Liver (tissue), 9 donors: ENCODE measurements around the gene ULK4. TPM values are rescaled to one million over a fixed set of nuclear protein-coding genes. Genes with fewer than 3 reads are reported as not detected.

Experiments used
- DNase-seq: peaks from one replicate; pipeline ENCODE4 v3.0.0-alpha.2; 2017; ENCODE audit warnings: low spot score
- H3K27ac ChIP-seq, 2 donors: one replicate each; pipeline ENCODE4 v1.7.0; 2013; ENCODE audit warnings: inconsistent platforms in 2 of 2, low read length in 2 of 2, control low read depth in 1 of 2, low read depth in 1 of 2, mild to moderate bottlenecking in 1 of 2
- H3K27me3 ChIP-seq, 4 donors: one replicate each; pipeline versions ENCODE4 v1.6.1 to v1.7.0; 2013; ENCODE audit warnings: low read length in 3 of 4, inconsistent platforms in 1 of 4, mild to moderate bottlenecking in 1 of 4, moderate library complexity in 1 of 4; ENCODE audit not compliant: control insufficient read depth in 4 of 4, insufficient read depth in 4 of 4
- H3K36me3 ChIP-seq, 4 donors: one replicate each; pipeline versions ENCODE4 v1.6.1 to v1.7.0; 2013; ENCODE audit warnings: low read length in 3 of 4, mild to moderate bottlenecking in 3 of 4, low read depth in 1 of 4, moderate library complexity in 1 of 4; ENCODE audit not compliant: control insufficient read depth in 4 of 4, insufficient read depth in 3 of 4
- H3K4me1 ChIP-seq, 4 donors: one replicate each; pipeline versions ENCODE4 v1.6.1 to v1.7.0; 2013; ENCODE audit warnings: low read length in 3 of 4, mild to moderate bottlenecking in 3 of 4, moderate library complexity in 1 of 4; ENCODE audit not compliant: control insufficient read depth in 4 of 4, insufficient read depth in 4 of 4
- H3K4me3 ChIP-seq, 3 donors: one replicate each; pipeline versions ENCODE4 v1.6.1 to v1.7.0; 2013; ENCODE audit warnings: low read length in 3 of 3, control low read depth in 1 of 3, low read depth in 1 of 3, mild to moderate bottlenecking in 1 of 3
- H3K9ac ChIP-seq, 2 donors: one replicate each; pipeline ENCODE4 v1.7.0; 2013; ENCODE audit warnings: low read length in 2 of 2, mild to moderate bottlenecking in 2 of 2, moderate library complexity in 2 of 2, control low read depth in 1 of 2, low read depth in 1 of 2
- H3K9me3 ChIP-seq, 4 donors: one replicate each; pipeline versions ENCODE4 v1.6.1 to v1.7.0; 2013; ENCODE audit warnings: low read length in 3 of 4; ENCODE audit not compliant: control insufficient read depth in 4 of 4
- EGR1 ChIP-seq, 2 donors: IDR thresholded peaks; 2 replicates each; pipeline ENCODE4 v1.6.1; 2016 to 2018; ENCODE audit warnings: antibody characterized with exemption in 2 of 2, low read depth in 2 of 2
- FOXA1 ChIP-seq: IDR thresholded peaks from 2 replicates; pipeline ENCODE4 v1.6.1; 2016; ENCODE audit warnings: antibody characterized with exemption
- GABPA ChIP-seq, 2 donors: IDR thresholded peaks in 1 of 2; conservative IDR thresholded peaks in 1 of 2; 2 replicates each; pipeline ENCODE4 v1.6.1; 2016; ENCODE audit warnings: antibody characterized with exemption in 2 of 2, mild to moderate bottlenecking in 1 of 2, moderate library complexity in 1 of 2
- HNF4A ChIP-seq, 2 donors: conservative IDR thresholded peaks; 2 replicates each; pipeline ENCODE4 v1.6.1; 2016; ENCODE audit warnings: antibody characterized with exemption in 2 of 2, mild to moderate bottlenecking in 2 of 2
- HNF4G ChIP-seq: IDR thresholded peaks from 2 replicates; pipeline ENCODE4 v1.6.1; 2016; ENCODE audit warnings: antibody characterized with exemption
- RAD21 ChIP-seq, 2 donors: IDR thresholded peaks; 2 replicates each; pipeline ENCODE4 v1.6.1; 2016; ENCODE audit warnings: antibody characterized with exemption in 2 of 2, mild to moderate bottlenecking in 2 of 2
- TAF1 ChIP-seq: conservative IDR thresholded peaks from 2 replicates; pipeline ENCODE4 v1.6.1; 2016; ENCODE audit warnings: antibody characterized with exemption, mild to moderate bottlenecking
- YY1 ChIP-seq: IDR thresholded peaks from 2 replicates; pipeline ENCODE4 v1.6.1; 2016; ENCODE audit warnings: antibody characterized with exemption, mild to moderate bottlenecking
- WGBS: extraction: QIAGEN DNeasy Blood & Tissue Kit; methylation state at CpG from one replicate; pipeline ENCODE4 v1.1.7; 2013; 5-methylcytosine and 5-hydroxymethylcytosine counted together
- polyA plus RNA-seq, 2 donors: library from polyadenylated mRNA; stranded (reverse) in 1 of 2; unstranded in 1 of 2; fragments of 200-250 nt in 1 of 2; fragments of >200 nt in 1 of 2; fragmentation: Nextera tagmentation in 1 of 2; extraction: Ambion mirVana in 1 of 2; gene quantifications; one replicate each; pipeline versions ENCODE4 v1.2.1 to v1.2.3, GENCODE V29; 2013 to 2015
- total RNA-seq, 2 donors: library from RNA; depleted of rRNA; stranded (reverse); fragments of >200 nt; gene quantifications; one replicate each; pipeline ENCODE4 v1.2.3, GENCODE V29; 2014
- TF ChIP-seq, protein P1 (sequence below): IDR thresholded peaks from 2 replicates; pipeline ENCODE4 v1.6.1; 2016; ENCODE audit warnings: antibody characterized with exemption
- TF ChIP-seq, protein P2 (sequence below): IDR thresholded peaks from 2 replicates; pipeline ENCODE4 v1.6.1; 2016; ENCODE audit warnings: antibody characterized with exemption, mild to moderate bottlenecking
- donor health status: healthy.
- donor health status: healthy.
- donor health status: healthy.
- donor health status: healthy.
- donor health status: healthy.

Gene ULK4
- total and polyA plus RNA-seq, 4 donors, result 1.1 to 11.5 (median 3.2) TPM

DNA sequence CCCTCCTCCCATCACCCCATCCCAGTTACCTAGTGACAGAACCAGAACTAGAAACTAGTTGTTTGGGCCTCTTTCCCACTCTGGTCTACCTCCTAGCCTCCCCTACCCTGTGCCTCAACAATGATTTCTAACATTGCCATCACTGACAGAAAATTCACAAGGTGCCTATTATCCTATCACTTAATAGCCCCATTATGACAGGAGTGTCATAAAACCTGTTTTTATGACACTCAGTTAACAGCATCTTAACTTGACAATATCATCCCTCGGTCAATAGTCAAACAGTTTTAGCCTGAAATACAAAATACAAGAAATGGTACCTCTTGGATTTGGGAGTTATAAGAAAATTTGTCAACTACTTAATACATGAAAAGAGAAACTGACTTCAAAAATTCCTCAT, 46.5 kb downstream of the ULK4 start:
- WGBS, result 94% methylated on average over 1 of the region's 1 CpG
- DNase-seq, result no peak
- no peak for TF ChIP-seq EGR1 (IDR thresholded peaks at IDR 0.05; ENCODE audit: low read depth in 2 of 2)
- TF ChIP-seq HNF4G, result no peak
- TF ChIP-seq GABPA (IDR thresholded peaks at IDR 0.05 in 1 of 2, conservative IDR thresholded peaks at IDR 0.05 in 1 of 2), result no peak
- TF ChIP-seq YY1, result no peak
- no peak for TF ChIP-seq HNF4A (conservative IDR thresholded peaks at IDR 0.05)
- TF ChIP-seq, protein P1, sequence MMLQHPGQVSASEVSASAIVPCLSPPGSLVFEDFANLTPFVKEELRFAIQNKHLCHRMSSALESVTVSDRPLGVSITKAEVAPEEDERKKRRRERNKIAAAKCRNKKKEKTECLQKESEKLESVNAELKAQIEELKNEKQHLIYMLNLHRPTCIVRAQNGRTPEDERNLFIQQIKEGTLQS, result no peak
- TF ChIP-seq FOXA1, result no peak

DNA sequence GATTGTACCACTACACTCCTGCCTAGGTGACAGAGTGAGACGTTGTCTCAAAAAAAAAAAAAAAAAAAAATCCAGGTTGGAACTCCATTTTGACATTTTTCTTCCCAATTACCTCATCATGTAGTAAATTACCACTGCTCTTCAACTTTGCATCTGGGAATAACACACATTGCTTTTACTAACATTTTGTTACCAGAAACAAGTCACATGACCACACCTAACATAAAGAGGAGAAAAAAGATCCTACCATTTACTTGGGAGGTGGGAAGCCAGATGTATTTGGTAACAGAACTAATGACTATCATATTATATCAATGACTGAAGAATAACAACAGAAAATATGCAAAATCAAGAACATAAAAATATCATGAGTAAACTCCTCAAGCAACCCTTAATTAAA, 49.6 kb downstream of the ULK4 start:
- no peak for TF ChIP-seq FOXA1
- TF ChIP-seq, protein P2, sequence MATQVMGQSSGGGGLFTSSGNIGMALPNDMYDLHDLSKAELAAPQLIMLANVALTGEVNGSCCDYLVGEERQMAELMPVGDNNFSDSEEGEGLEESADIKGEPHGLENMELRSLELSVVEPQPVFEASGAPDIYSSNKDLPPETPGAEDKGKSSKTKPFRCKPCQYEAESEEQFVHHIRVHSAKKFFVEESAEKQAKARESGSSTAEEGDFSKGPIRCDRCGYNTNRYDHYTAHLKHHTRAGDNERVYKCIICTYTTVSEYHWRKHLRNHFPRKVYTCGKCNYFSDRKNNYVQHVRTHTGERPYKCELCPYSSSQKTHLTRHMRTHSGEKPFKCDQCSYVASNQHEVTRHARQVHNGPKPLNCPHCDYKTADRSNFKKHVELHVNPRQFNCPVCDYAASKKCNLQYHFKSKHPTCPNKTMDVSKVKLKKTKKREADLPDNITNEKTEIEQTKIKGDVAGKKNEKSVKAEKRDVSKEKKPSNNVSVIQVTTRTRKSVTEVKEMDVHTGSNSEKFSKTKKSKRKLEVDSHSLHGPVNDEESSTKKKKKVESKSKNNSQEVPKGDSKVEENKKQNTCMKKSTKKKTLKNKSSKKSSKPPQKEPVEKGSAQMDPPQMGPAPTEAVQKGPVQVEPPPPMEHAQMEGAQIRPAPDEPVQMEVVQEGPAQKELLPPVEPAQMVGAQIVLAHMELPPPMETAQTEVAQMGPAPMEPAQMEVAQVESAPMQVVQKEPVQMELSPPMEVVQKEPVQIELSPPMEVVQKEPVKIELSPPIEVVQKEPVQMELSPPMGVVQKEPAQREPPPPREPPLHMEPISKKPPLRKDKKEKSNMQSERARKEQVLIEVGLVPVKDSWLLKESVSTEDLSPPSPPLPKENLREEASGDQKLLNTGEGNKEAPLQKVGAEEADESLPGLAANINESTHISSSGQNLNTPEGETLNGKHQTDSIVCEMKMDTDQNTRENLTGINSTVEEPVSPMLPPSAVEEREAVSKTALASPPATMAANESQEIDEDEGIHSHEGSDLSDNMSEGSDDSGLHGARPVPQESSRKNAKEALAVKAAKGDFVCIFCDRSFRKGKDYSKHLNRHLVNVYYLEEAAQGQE, result no peak
- TF ChIP-seq, protein P1, result no peak
- no peak for TF ChIP-seq TAF1
- Histone ChIP-seq H3K4me1 (no peaks in the 10 kb centered on the region), H3K4me3 (no peak overlapping the region), H3K9me3 (no peaks in the 10 kb centered on the region), H3K9ac (no peak overlapping the region), H3K27me3 (no peaks in the 10 kb centered on the region), H3K36me3 (peaks cover 0 to 2% (median 0%) of the 10 kb centered on the region in 4 donors), H3K27ac (no peak overlapping the region)
- 94% methylated on average over 1 of the region's 1 CpG for WGBS
- DNase-seq, result no peak

More for the DNA sequence above, 46.5 kb downstream of the ULK4 start:
- Histone ChIP-seq H3K36me3 (peaks cover 0 to 2% (median under 1%) of the 10 kb centered on the region in 4 donors), H3K27me3 (no peaks in the 10 kb centered on the region), H3K27ac (no peak overlapping the region), H3K4me3 (no peak overlapping the region), H3K9me3 (no peaks in the 10 kb centered on the region), H3K9ac (no peak overlapping the region), H3K4me1 (no peaks in the 10 kb centered on the region)

DNA sequence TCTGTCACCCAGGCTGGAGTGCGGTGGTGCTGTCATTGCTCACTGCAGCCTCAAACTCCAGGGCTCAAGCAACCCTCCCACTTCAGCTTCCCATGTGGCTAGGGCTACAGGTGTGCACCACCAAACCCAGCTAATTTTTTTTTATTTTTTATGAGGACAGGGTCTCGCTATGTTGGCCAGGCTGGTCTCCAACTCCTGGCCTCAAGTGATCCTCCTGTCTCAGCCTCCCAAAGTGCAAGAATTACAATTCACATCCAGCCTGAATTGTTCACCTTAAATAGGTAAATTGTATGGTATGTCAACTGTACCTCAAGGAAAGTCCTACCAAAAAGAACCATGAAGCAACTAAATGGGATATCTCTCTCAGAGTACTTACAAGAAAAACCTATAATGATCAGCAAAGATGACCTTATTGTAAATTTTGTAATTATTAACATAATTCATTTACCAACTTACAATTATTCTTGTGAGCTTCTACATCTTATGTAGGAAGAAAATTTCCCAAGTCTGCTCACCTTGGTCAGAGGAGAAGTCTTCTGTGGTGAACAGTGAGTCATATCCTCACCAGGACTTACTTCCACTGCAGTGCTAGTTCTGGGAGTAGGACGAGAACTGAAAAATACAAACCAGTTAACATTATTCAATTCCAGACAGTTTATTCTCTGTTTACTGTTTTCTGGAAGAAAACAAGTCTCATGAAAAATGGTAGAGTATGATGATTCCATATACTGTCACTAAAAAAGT, 54.4 kb downstream of the ULK4 start:
- Histone ChIP-seq H3K27ac (no peak overlapping the region), H3K9me3 (no peaks in the 10 kb centered on the region), H3K4me1 (no peaks in the 10 kb centered on the region), H3K4me3 (no peak overlapping the region), H3K36me3 (peaks cover 0 to 2% (median 0%) of the 10 kb centered on the region in 4 donors), H3K9ac (no peak overlapping the region), H3K27me3 (no peaks in the 10 kb centered on the region)
- no peak for TF ChIP-seq RAD21 (IDR thresholded peaks at IDR 0.05)
- DNase-seq, result no peak
- WGBS, result 96% methylated on average over 3 of the region's 3 CpGs
